T-helper 22 cell (primary cell): ENCODE measurements around the gene COQ10B.
A peak's percentile ranks its signal among the peaks of the same experiment; 100 is the strongest.
"Not testable (repeated sequence)": the region's sequence is repeated elsewhere in the genome, so short reads cannot be mapped to it uniquely, and the experiment has no call there.

Source experiments
- DNase-seq: peaks from one replicate; pipeline ENCODE4 v3.0.0-alpha.2; 2020; ENCODE audit warnings: low read depth

COQ10B gene

GRCh38 chr2:197453123-197453913, at the start of gene COQ10B:
Gene COQ10B, plus strand, starts transcription at chr2:197453552. Its CDS starts 9 bp downstream, at chr2:197453561.
- peak; percentile 99 for DNase-seq

DNA sequence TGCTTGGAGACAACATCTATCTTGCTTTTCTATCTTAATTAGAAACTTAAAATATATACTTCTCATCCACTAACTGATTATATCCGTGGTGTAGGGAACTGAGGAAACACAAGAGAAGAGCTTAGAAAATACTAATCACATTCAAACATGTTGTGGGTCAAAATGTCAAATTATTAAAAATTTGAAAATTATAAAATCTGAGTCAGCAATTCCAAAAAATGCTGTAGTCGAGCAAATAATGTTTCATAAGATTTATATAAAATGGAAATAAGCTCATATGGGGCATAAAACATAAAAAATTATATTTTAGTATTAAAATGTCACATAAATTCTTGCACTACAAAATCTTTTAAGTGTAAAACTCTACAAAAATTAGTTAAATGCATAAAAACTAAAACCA, 47.8 kb upstream of the COQ10B start:
- no peak for DNase-seq

DNA sequence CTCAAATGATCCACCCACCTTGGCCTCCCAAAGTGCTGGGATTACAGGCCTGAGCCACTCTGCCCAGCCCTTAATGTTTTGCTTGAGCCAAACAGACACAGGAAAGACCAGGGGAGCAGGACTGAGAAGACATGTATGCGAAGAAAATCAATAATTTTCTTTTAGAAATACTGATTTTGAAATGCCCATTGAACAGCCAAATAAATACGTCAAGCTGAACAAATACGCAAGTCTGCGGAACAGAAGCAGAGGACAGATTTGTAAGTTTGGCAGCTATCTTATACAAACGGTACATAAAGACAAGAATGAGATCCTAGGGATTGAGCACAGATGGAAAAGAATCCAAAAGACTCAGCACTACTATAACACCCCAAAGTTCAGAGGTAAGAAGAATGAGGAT, 39.3 kb upstream of the COQ10B start:
- DNase-seq: no peak

DNA sequence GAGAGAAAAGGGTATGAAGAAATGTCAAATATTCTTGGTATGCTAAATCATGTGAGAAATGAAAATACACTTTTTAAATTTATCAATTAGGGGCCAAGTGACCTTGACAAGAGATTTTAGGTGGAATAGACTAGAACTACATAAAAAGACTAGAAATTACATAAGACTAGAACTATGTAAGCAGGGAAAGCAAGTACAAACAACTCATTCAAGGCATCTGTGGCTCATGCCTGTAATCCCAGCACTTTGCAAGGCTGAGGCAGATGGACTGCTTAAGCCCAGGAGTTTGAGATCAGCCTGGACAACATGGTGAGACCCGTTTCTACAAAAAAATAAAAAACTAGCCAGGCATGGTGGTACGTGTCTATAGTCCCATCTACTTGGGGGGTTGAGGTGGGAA, 38.8 kb upstream of the COQ10B start:
- no peak for DNase-seq

DNA sequence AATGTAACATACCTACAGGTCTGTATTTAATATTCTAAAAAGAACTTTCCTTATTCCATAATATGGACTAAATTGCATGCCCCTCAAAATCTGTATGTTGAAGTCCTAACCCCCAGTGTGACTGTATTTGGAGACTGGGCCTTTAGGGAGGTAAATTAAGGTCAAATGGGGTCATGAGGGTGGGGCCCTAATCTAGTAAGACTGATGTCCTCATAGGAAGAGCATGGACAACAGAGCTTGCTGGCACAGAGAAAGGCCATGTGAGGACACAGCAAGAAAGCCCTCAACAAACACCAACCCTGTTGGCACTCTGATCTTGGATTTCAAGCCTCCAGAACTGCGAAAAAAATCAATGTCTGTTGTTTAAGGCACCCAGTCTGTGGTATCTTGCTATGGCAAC, 37.1 kb upstream of the COQ10B start:
- no peak for DNase-seq

GRCh38 chr2:197419438-197419837, 33.9 kb upstream of the COQ10B start:
- no peak for DNase-seq

- no peak for DNase-seq
Observed at GRCh38 chr2:197423307-197423706, 30.0 kb upstream of the COQ10B start.

DNA sequence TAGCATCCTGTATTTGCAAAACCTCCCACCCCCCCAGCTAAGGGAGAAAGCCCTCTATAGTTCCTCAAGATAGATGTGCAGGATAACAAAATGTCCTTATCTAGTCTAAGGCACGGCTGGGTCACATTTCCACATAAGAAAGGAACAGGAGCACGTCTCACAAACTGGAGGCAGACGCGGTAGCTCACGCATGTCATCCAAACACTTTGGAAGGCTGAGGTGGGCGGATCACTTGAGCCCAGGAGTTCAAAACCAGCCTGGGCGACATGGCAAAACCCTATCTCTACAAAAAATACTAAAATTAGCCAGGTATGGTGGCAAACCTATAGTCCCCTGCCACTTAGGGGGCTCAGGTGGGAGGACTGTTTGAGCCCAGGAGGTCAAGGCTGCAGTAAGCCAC, 27.8 kb upstream of the COQ10B start:
- no peak for DNase-seq

GRCh38 chr2:197426723-197427603, 26.4 kb upstream of the COQ10B start:
- DNase-seq: no peak

- no peak for DNase-seq
Observed at GRCh38 chr2:197427986-197428385, 25.4 kb upstream of the COQ10B start.

DNA sequence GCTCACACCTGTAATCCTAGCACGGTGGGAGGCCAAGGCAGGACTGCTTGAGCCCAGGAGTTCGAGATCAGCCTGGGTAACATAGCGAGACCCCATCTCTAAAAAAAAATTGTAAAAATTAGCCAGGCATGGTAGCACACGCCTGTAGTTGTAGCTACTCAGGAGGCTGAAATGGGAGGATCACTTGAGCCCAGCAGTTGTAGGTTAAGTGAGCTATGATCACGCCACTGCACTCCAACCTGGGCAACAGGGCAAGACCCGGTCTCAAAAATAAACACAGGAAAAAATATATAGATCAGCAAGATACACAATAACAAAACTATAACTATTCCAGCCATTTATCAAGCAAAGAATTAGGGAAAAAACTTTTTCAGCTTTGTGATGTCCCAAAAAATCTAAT, 21.5 kb upstream of the COQ10B start:
- DNase-seq: no peak

GRCh38 chr2:197432527-197432926, 20.8 kb upstream of the COQ10B start:
- DNase-seq: not testable (repeated sequence)

DNA sequence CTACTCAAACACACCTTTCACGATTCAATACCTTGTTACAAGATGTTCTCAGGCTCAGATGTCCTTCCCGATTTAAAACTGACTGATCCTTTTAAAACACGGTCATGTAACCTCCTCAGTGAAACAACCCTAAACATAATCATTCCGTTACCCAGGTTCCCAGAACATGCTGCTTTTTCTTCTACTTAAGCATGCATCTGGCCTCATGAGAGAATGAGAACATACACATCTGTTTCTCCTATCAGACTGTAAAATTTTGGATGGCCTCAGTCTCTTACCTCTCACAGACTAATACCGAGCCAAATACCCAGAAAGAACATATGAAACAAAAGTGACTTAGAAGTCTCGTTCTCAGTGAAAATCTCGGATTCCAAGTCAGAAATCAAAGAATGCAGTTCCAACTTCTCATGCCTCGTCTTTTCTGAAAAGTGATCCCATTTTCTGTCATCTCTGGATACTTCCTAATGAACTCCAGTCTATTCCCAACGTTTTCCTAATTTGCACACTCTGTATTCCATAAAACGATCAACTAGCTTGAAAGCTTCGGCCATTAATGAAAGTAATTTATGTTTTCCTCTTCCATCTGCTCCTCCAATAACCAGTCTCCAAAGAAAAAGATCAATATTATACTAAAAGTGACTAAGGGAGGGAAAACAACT, 19.4 kb upstream of the COQ10B start:
- DNase-seq: no peak

DNA sequence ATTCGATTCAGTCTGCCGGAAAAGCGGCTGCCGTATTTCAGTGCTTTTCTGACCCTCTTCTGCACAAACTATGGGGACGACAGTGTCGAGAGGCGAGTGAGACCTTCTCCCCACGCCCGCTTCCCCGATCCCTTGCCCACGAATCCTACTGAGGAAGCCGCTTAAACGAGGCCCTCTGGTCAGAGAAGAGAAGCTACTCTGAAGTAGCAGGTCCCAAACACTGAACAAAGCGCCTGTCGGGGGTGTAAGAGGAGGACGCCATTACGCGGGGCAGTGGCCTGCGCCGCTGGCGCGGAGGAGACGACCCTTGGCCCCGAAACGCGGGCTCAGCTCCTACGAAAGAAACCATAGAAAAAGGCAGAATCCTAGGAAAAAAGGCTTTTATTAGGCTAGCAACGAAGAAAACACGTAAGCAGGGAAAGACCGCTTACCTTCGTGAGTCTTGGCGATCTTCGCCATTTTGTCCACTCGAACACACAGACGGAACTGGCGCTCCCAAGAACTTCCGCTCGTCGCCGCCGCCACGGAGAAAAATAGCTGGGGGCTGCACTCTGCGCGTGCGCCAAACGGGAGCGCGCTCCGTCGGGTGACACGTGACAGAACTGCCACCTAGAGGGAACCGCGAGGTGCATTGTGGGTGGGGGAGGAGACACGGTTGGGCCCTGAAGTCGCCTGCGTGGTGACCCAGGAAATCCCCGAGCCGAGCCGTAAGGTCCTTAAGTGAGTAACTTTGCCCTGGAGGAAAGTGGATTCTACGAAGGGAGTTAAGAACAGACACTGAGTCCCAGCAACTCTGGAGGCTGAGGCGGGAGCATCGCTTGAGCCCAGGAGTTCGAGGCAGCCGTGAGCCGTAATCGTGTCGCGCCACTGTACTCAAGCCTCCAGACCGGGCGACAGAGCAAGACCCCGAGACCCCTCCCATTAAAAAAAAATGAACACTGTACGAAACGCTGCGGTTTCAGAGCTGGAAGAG, 18.5 kb upstream of the COQ10B start, which contains the start of gene SF3B1:
TSS of gene SF3B1 (minus strand) at position 488 of the 973 bp plus-strand sequence. CDS start at position 459, 29 bp downstream.
- DNase-seq: peak; percentile 99

DNA sequence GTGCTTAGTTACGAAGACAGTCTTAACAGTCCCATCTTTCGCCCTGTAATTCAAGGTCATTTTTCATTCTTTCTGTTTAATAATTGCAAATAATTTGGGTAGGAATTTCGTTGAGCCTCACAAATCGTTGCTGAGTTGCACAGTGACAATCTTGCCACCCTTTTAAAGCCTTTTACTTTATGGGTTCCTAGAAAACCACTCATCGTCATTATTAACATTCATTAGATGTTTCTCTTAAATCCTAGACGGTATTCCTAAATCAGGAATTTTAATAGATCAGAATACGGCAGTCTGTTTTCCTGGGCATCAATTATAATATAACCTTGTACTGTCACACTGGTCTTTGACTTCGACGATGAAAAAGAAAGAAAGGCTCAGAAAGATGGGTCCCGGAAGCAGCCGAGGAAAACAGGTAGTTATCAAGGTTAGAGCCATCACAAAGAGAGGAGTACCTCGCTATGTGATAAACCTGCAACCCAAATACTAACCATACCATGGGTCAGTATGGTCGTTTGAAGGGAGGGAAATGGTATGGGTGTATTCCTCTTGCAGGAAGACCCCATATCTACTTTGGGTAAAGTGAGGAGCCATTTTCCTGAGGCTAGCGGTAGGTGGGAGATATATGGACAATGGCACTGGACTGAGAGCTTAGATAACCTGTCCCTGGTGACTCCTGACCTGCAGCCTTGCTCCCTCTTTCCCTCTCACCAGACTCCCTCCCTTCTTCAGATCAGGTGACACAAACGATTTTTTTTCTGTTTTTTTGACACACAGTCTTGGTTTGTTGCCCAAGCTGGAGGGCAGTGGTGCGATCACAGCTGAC, 17.5 kb upstream of the COQ10B start:
- no peak for DNase-seq

DNA sequence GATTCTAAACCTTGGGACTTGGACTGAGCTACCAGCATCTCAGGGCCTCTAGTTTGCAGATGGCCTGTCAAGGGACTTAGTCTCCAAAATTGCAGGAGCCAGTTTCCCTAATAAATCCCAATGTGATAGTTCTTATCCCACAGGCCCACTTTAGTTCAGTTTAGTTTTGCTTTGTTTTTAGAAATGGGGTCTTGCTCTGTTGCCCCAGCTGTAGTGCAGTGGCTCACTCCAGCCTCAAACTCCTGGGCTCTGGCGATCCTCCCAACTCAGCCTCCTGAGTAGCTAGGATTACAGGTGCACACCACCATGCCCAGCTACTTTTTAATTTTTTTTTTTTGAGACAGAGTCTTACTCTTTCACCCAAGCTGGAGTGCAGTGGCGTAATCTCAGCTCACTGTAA, 16.0 kb upstream of the COQ10B start:
- DNase-seq: no peak

DNA sequence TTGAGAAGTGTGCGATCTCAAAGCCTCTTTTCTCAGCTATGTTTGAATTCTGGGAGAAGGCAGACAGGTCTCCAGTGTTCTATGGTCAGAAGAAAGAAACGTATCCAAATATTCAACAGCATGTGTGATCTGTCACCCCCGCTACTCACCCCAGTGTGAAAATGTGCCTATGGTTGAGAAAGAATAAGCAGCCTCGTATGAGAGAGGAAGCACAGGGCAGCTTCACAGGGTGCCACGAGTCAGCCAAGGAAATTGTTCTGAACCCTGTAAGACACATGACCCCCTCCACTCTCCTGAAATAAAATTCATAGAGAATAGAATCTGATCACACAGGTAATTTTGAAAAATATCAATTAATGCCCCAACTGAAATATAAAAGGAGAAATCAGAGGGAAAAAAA, 10.5 kb upstream of the COQ10B start:
- no peak for DNase-seq

- no peak for DNase-seq
Observed at GRCh38 chr2:197445746-197446145, 7.6 kb upstream of the COQ10B start.

DNA sequence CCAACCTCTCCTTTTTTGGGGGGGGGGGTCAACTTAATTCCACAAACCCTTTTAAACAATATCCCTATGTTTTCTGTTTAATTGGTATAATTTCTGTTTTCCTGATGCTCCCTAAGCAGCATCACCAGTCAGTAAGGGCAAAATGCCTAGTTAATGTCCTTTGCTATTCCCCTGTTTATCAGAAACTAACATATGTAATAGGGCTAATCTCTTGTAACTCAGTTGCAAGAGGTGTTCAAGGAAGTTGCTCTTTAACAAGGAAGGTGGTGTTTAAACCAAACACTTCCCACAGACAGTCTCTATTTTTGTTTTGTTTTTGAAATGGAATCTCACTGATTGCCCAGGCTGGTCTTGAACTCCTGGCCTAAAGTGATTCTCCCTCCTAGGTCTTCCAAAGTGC, 6.5 kb upstream of the COQ10B start:
- no peak for DNase-seq

DNA sequence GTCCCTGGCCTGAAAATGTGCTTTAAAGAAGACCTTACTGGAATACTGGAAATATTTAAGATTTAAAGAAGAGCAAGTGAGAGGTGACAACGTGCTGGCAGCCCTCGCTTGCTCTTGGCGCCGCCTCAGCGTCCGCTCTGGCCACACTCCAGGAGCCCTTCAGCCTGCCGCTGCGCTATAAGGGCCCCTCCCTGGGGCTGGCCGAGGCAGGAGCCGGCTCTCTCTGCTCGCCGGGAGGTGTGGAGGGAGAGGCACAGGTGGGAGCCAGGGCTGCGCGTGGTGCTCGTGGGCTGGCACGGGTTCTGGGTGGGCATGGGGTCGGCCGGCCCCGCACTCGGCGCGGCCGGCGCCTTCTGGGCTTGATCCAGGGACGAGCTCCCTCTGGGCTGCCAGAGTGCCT, 2.9 kb upstream of the COQ10B start:
- no peak for DNase-seq
